CD4-positive, alpha-beta T cell (primary cell): ENCODE results near the gene CEP85L. TPM values are rescaled to one million over a fixed set of nuclear protein-coding genes. Genes with fewer than 3 reads are reported as not detected.

Source experiments
- ATAC-seq: fragments of 200-7000 bp; cut with Tn5 transposase; one replicate; pipeline ENCODE4 v1.10.0; 2022; ENCODE audit warnings: mild to moderate bottlenecking; ENCODE audit not compliant: poor library complexity
- CTCF ChIA-PET: fragments of 350-600 bp; sonication (Branson Sonifier 250); formaldehyde crosslinking; loops from one replicate; lab custom pipeline; 2021; ENCODE audit warnings: antibody characterized with exemption, inconsistent platforms; lab: Charles Lee
- POLR2A ChIA-PET: fragments of 350-600 bp; sonication (Branson Sonifier 250); formaldehyde crosslinking; loops from one replicate; lab custom pipeline; 2021; ENCODE audit warnings: antibody characterized with exemption, inconsistent platforms; lab: Charles Lee
- DNase-seq, 14 experiments: peaks; one replicate each; pipeline ENCODE4 v3.0.0-alpha.2; 2013 to 2020; ENCODE audit warnings: mixed read lengths in 2 of 14
- H3K27ac ChIP-seq, 2 donors: one replicate each; pipeline versions ENCODE4 v1.5.1 to v1.7.0; 2013; ENCODE audit warnings: low read length in 2 of 2, low read depth in 1 of 2, mild to moderate bottlenecking in 1 of 2
- H3K27me3 ChIP-seq, 2 experiments: 1 replicate in 1 of 2; 2 replicates in 1 of 2; pipeline versions ENCODE4 v1.6.1 to v1.7.0; 2013; ENCODE audit warnings: low read length in 2 of 2, control low read depth in 1 of 2, mild to moderate bottlenecking in 1 of 2, moderate library complexity in 1 of 2; ENCODE audit not compliant: insufficient read depth in 2 of 2, control insufficient read depth in 1 of 2
- H3K36me3 ChIP-seq: one replicate; pipeline ENCODE4 v1.6.1; 2013; ENCODE audit warnings: low read length, control low read depth; ENCODE audit not compliant: insufficient read depth
- H3K4me1 ChIP-seq: one replicate; pipeline ENCODE4 v1.6.1; 2013; ENCODE audit warnings: low read length, control low read depth; ENCODE audit not compliant: insufficient read depth
- H3K4me3 ChIP-seq: one replicate; pipeline ENCODE4 v1.5.1; 2013; ENCODE audit warnings: mild to moderate bottlenecking, low read length, moderate library complexity
- H3K9me3 ChIP-seq, 2 experiments: 1 replicate in 1 of 2; 2 replicates in 1 of 2; pipeline versions ENCODE4 v1.6.1 to v1.7.0; 2013; ENCODE audit warnings: low read length in 2 of 2, mild to moderate bottlenecking in 2 of 2, control low read depth in 1 of 2, moderate library complexity in 1 of 2; ENCODE audit not compliant: control insufficient read depth in 1 of 2, insufficient read depth in 1 of 2
- H3K27ac Mint-ChIP-seq: one replicate; pipeline ENCODE4 v1.8.0; 2020; ENCODE audit warnings: mixed read lengths
- H3K27me3 Mint-ChIP-seq: one replicate; pipeline ENCODE4 v1.8.0; 2021; ENCODE audit warnings: mixed read lengths
- H3K36me3 Mint-ChIP-seq: one replicate; pipeline ENCODE4 v1.8.0; 2021; ENCODE audit warnings: low read depth, mixed read lengths
- H3K4me1 Mint-ChIP-seq: one replicate; pipeline ENCODE4 v1.8.0; 2021; ENCODE audit warnings: low read depth, mixed read lengths
- H3K4me3 Mint-ChIP-seq: one replicate; pipeline ENCODE4 v1.8.0; 2020; ENCODE audit warnings: mild to moderate bottlenecking, mixed read lengths
- H3K9me3 Mint-ChIP-seq: one replicate; pipeline ENCODE4 v1.8.0; 2020; ENCODE audit warnings: mixed read lengths
- CTCF ChIP-seq: fragments of 200-600 bp; IDR thresholded peaks from one replicate; pipeline ENCODE4 v1.8.0; 2022; ENCODE audit warnings: antibody characterized with exemption, mild to moderate bottlenecking
- intact Hi-C, 2 experiments: fragments of 100-400 bp; cut with DNase I in 1 of 2; cut with micrococcal nuclease in 1 of 2; formaldehyde crosslinking; loops; one replicate each; pipeline versions ENCODE4 v1.15.1 to v1.9.0; 2023 to 2025; cut with DNase I, micrococcal nuclease
- total RNA-seq, 174 experiments: library from RNA in 2 of 174; stranded (reverse) in 2 of 174; gene quantifications; one replicate each; pipeline ENCODE4 v1.2.3 and lab custom pipeline; 2021 to 2026

CEP85L gene
- total RNA-seq, 2 experiments from 2014 or later = 76.2 to 80.7 TPM

- Histone ChIP-seq H3K9me3 (no peaks in the 10 kb centered on the region), H3K27ac (no peak overlapping the region), H3K4me3 (no peak overlapping the region), H3K27me3 (no peaks in the 10 kb centered on the region), H3K4me1 (peaks cover 14% of the 10 kb centered on the region), H3K36me3 (peaks cover 2% of the 10 kb centered on the region)
- H3K27ac Mint-ChIP-seq = peak overlapping the region; percentile 87
- peaks cover 18% of the 10 kb centered on the region for H3K36me3 Mint-ChIP-seq
- POLR2A ChIA-PET = interaction anchor here (0.7 to 3.2 kb wide), 2 partner anchors 16 to 40 kb away, joined by 3 to 17 read pairs; no protein-coding TSS in a partner anchor
- peaks cover 91% of the 10 kb centered on the region for H3K4me1 Mint-ChIP-seq
- H3K27me3 Mint-ChIP-seq = no peaks in the 10 kb centered on the region
- no peak for DNase-seq
- intact Hi-C loops = no loop called here
- H3K4me3 Mint-ChIP-seq = no peak overlapping the region
- CTCF ChIA-PET = interaction anchor here (1.2 to 1.8 kb wide), 2 partner anchors 9 to 40 kb away, joined by 4 to 6 read pairs; no protein-coding TSS in a partner anchor
- no peaks in the 10 kb centered on the region for H3K9me3 Mint-ChIP-seq
- no peak for TF ChIP-seq CTCF
- no peak for ATAC-seq
Observed at GRCh38 chr6:118668761-118669385, 17.5 kb upstream of the CEP85L start.

- DNase-seq = no peak
- H3K27me3 Mint-ChIP-seq = no peaks in the 10 kb centered on the region
- TF ChIP-seq CTCF = no peak
- intact Hi-C loops = no loop called here
- Histone ChIP-seq H3K27ac (no peak overlapping the region), H3K4me1 (peaks cover 13% of the 10 kb centered on the region), H3K4me3 (no peak overlapping the region), H3K9me3 (no peaks in the 10 kb centered on the region), H3K27me3 (no peaks in the 10 kb centered on the region), H3K36me3 (peaks cover 2% of the 10 kb centered on the region)
- ChIA-PET POLR2A (interaction anchor here (0.7 to 3.2 kb wide), 3 partner anchors 12 to 41 kb away, joined by 4 to 17 read pairs (median 5); partner anchors contain the start of gene CEP85L), CTCF (interaction anchor here (1.2 to 1.8 kb wide), 2 partner anchors 10 to 41 kb away, joined by 4 to 6 read pairs; no protein-coding TSS in a partner anchor)
- H3K4me1 Mint-ChIP-seq = peaks cover 84% of the 10 kb centered on the region
- peak overlapping the region; percentile 87 for H3K27ac Mint-ChIP-seq
- peaks cover 9% of the 10 kb centered on the region for H3K36me3 Mint-ChIP-seq
- ATAC-seq = no peak
- no peaks in the 10 kb centered on the region for H3K9me3 Mint-ChIP-seq
- no peak overlapping the region for H3K4me3 Mint-ChIP-seq
Observed at GRCh38 chr6:118667988-118668387, 16.6 kb upstream of the CEP85L start.

GRCh38 chr6:118665011-118665410 is 13.6 kb upstream of the CEP85L start:
- ChIA-PET CTCF (interaction anchor here (0.8 to 1.5 kb wide), 4 partner anchors 9 to 49 kb away, joined by 3 read pairs; no protein-coding TSS in a partner anchor), POLR2A (interaction anchor here (0.8 to 1.8 kb wide), 6 partner anchors 14 to 228 kb away, joined by 3 to 13 read pairs (median 5); partner anchors contain the start of gene CEP85L)
- Mint-ChIP-seq H3K27me3 (no peaks in the 10 kb centered on the region), H3K36me3 (peaks cover 18% of the 10 kb centered on the region), H3K4me1 (peaks cover 76% of the 10 kb centered on the region), H3K9me3 (no peaks in the 10 kb centered on the region), H3K27ac (peak overlapping the region; percentile 87), H3K4me3 (peak overlapping the region; percentile 87)
- Histone ChIP-seq H3K9me3 (no peaks in the 10 kb centered on the region), H3K4me1 (peaks cover 13% of the 10 kb centered on the region), H3K4me3 (peak overlapping the region; percentile 52), H3K27me3 (no peaks in the 10 kb centered on the region), H3K27ac (peak overlapping the region; percentile 50 to 82), H3K36me3 (peaks cover 18% of the 10 kb centered on the region)
- peak in 5 of 14 experiments; percentile 8 to 53 (median 41) for DNase-seq
- TF ChIP-seq CTCF = peak; percentile 13
- intact Hi-C loops = no loop called here
- peak; percentile 52 for ATAC-seq
